Caco-2 (cell line): Measurements from ENCODE around the gene KRT20. TPM values are rescaled to one million over a fixed set of nuclear protein-coding genes. Genes with fewer than 3 reads are reported as not detected.
"Not testable (repeated sequence)": the region's sequence is repeated elsewhere in the genome, so short reads cannot be mapped to it uniquely, and the experiment has no call there.

Experiments used
- BruUV-seq: library from RNA; stranded (reverse); fragments of 400-500 nt; replicated peaks from 2 replicates; lab custom pipeline; 2021; lab: Mats Ljungman, UMichigan
- CTCF ChIA-PET: fragments of 300-600 bp; sonication (Branson Sonifier 250); formaldehyde crosslinking; loops from one replicate; lab custom pipeline; 2022; ENCODE audit warnings: antibody characterized with exemption; lab: Charles Lee
- POLR2A ChIA-PET: fragments of 300-600 bp; sonication (Branson Sonifier 250); formaldehyde crosslinking; loops from one replicate; lab custom pipeline; 2022; ENCODE audit warnings: antibody characterized with exemption; lab: Charles Lee
- DNase-seq, 2 experiments: peaks; one replicate each; pipeline versions ENCODE4 v3.0.0 to v3.0.0-alpha.2; 2020 to 2022
- H3K27me3 ChIP-seq: replicated peaks from 2 replicates; pipeline ENCODE4 v1.6.0; 2011; ENCODE audit warnings: low read length; ENCODE audit not compliant: control insufficient read depth, insufficient read depth
- H3K36me3 ChIP-seq: 2 replicates; pipeline ENCODE4 v1.5.1; 2011; ENCODE audit warnings: low read length; ENCODE audit not compliant: control insufficient read depth, insufficient read depth
- H3K4me1 ChIP-seq: fragments of 250-450 bp; sonication (Bioruptor Pico); 2 replicates; pipeline ENCODE4 v1.5.1; 2020; ENCODE audit warnings: mild to moderate bottlenecking
- H3K4me3 ChIP-seq: 2 replicates; pipeline ENCODE4 v1.5.1; 2011; ENCODE audit warnings: low read depth, mild to moderate bottlenecking, control low read depth, low read length
- H3K9me3 ChIP-seq: fragments of 250-450 bp; sonication (Bioruptor Pico); 2 replicates; pipeline ENCODE4 v1.5.1; 2020; ENCODE audit warnings: mild to moderate bottlenecking, moderate library complexity
- H3K27ac Mint-ChIP-seq: one replicate; pipeline ENCODE4 v1.8.0; 2022; ENCODE audit warnings: mixed read lengths; ENCODE audit not compliant: unreplicated experiment
- H3K27me3 Mint-ChIP-seq: one replicate; pipeline ENCODE4 v1.8.0; 2022; ENCODE audit warnings: mixed read lengths; ENCODE audit not compliant: insufficient read depth, unreplicated experiment
- H3K36me3 Mint-ChIP-seq: one replicate; pipeline ENCODE4 v1.8.0; 2022; ENCODE audit warnings: mild to moderate bottlenecking, mixed read lengths; ENCODE audit not compliant: insufficient read depth, unreplicated experiment
- H3K4me1 Mint-ChIP-seq: one replicate; pipeline ENCODE4 v1.8.0; 2022; ENCODE audit warnings: low read depth, mixed read lengths; ENCODE audit not compliant: unreplicated experiment
- H3K4me3 Mint-ChIP-seq: one replicate; pipeline ENCODE4 v1.8.0; 2022; ENCODE audit warnings: mild to moderate bottlenecking, moderate library complexity, mixed read lengths; ENCODE audit not compliant: unreplicated experiment
- H3K9me3 Mint-ChIP-seq: one replicate; pipeline ENCODE4 v1.8.0; 2022; ENCODE audit warnings: mixed read lengths; ENCODE audit not compliant: unreplicated experiment
- intact Hi-C: fragments of 100-400 bp; cut with micrococcal nuclease; formaldehyde crosslinking; loops from one replicate; pipeline ENCODE4 v1.10.0; 2022; ENCODE audit not compliant: unreplicated experiment
- total RNA-seq: library from RNA; stranded (reverse); gene quantifications from 2 replicates; pipeline ENCODE4 v1.2.3, GENCODE V29; 2022
- TF ChIP-seq, protein P1 (sequence below), 2 experiments: fragments of 200-600 bp in 1 of 2; IDR thresholded peaks; 1 replicate in 1 of 2; 2 replicates in 1 of 2; pipeline versions ENCODE4 v1.5.1 to v1.8.0; 2011 to 2022; ENCODE audit warnings: antibody characterized with exemption in 1 of 2, control low read depth in 1 of 2, inconsistent platforms in 1 of 2, low read depth in 1 of 2, low read length in 1 of 2, mild to moderate bottlenecking in 1 of 2, moderate library complexity in 1 of 2; ENCODE audit not compliant: insufficient read depth in 1 of 2, severe bottlenecking in 1 of 2, unreplicated experiment in 1 of 2

The KRT20 gene
- total RNA-seq, 1 experiment from 2014 or later = 1.0 TPM

DNA sequence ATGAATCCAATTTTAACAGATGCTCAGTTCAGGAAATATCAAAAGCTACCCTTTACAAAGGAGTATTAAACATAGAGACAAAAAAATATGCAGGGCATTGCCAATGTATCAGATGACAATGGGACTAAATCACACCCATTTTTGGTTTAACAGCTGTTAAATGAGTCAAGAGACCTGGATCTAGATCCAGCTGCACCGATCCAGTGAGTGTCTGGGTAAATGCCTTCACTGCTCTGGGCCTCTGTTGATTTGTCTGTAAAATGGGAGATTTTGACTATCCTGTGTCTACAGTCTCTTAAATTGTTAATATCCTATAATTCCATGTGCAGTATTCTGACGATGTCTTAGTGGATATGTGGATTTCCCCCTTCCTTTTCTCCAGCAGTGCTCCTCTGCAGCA is 36.0 kb upstream of the KRT20 start:
- no peaks in the 10 kb centered on the region for H3K4me1 Mint-ChIP-seq
- POLR2A ChIA-PET = no interaction called here

DNA sequence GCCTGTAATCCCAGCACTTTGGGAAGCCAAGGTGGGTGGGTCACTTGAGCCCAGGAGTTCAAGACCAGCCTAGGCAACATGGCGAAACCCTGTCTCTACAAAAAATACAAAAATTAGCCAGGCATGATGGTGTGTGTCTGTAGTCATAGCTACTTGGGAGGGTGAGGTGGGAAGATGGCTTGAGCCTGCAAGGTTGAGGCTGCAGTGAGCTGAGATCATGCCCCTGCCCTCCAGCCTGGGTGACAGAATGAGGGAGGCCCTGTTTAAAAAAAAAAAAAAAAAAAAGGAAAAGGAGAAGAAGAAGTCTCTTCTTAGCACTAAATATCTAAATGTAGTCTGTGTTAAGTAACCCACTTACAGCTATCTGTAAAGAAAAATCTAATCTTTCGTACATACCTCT is 32.1 kb upstream of the KRT20 start:
- POLR2A ChIA-PET = interaction anchor here (0.7 kb wide), 1 partner anchor 209 kb away, joined by 5 read pairs; no protein-coding TSS in a partner anchor
- H3K4me3 ChIP-seq, DNase-seq, H3K27me3 Mint-ChIP-seq, H3K4me3 Mint-ChIP-seq, H3K36me3 Mint-ChIP-seq, H3K27ac Mint-ChIP-seq, H3K4me1 Mint-ChIP-seq, H3K9me3 Mint-ChIP-seq, H3K9me3 ChIP-seq, BruUV-seq, H3K36me3 ChIP-seq, intact Hi-C loops, H3K27me3 ChIP-seq: not testable (repeated sequence)
- CTCF ChIA-PET = interaction anchor here (0.9 to 1.6 kb wide), 2 partner anchors 36 to 746 kb away, joined by 5 to 6 read pairs; no protein-coding TSS in a partner anchor
- peaks cover 20% of the 10 kb centered on the region for H3K4me1 ChIP-seq

More for the DNA sequence above, 36.0 kb upstream of the KRT20 start:
- CTCF ChIA-PET = no interaction called here
- Mint-ChIP-seq H3K36me3 (peaks cover 20% of the 10 kb centered on the region), H3K27ac (no peak overlapping the region), H3K27me3 (no peaks in the 10 kb centered on the region), H3K9me3 (no peaks in the 10 kb centered on the region), H3K4me3 (no peak overlapping the region)
- TF ChIP-seq, protein P1, sequence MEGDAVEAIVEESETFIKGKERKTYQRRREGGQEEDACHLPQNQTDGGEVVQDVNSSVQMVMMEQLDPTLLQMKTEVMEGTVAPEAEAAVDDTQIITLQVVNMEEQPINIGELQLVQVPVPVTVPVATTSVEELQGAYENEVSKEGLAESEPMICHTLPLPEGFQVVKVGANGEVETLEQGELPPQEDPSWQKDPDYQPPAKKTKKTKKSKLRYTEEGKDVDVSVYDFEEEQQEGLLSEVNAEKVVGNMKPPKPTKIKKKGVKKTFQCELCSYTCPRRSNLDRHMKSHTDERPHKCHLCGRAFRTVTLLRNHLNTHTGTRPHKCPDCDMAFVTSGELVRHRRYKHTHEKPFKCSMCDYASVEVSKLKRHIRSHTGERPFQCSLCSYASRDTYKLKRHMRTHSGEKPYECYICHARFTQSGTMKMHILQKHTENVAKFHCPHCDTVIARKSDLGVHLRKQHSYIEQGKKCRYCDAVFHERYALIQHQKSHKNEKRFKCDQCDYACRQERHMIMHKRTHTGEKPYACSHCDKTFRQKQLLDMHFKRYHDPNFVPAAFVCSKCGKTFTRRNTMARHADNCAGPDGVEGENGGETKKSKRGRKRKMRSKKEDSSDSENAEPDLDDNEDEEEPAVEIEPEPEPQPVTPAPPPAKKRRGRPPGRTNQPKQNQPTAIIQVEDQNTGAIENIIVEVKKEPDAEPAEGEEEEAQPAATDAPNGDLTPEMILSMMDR (IDR thresholded peaks at IDR 0.05; ENCODE audit: insufficient read depth in 1 of 2, low read depth in 1 of 2, low read length in 1 of 2, severe bottlenecking in 1 of 2, unreplicated experiment in 1 of 2) = no peak
- no peaks in the 10 kb centered on the region for H3K27me3 ChIP-seq
- no peak overlapping the region for H3K4me3 ChIP-seq
- H3K36me3 ChIP-seq = no peaks in the 10 kb centered on the region
- H3K9me3 ChIP-seq = no peaks in the 10 kb centered on the region
- DNase-seq = no peak
- intact Hi-C loops = no loop called here
- no TSS peak for BruUV-seq
- H3K4me1 ChIP-seq = peaks cover 6% of the 10 kb centered on the region

DNA sequence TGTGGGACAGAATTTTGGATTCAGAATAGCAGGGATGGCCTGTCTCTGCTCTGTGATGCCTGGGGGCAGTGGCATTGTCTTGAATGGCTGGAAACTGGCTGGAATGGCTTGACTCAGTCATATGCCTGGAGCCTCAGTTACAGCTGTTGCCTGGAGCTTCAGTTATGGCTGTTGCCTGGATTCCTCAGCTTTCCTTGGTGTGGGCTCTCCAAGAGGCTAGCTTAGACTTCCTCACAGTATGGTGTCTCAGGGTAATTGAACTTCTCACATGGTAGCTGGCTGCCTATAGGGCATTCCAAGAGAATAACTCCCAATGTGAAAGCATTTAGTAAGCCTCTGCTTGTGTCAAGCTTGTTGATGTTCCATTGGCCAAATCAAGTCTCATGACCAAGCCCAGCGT is 31.3 kb upstream of the KRT20 start:
- Histone ChIP-seq H3K4me1 (peaks cover 20% of the 10 kb centered on the region), H3K36me3 (no peaks in the 10 kb centered on the region), H3K4me3 (no peak overlapping the region), H3K9me3 (no peaks in the 10 kb centered on the region), H3K27me3 (no peaks in the 10 kb centered on the region)
- Mint-ChIP-seq H3K27me3 (no peaks in the 10 kb centered on the region), H3K4me1 (peaks cover 10% of the 10 kb centered on the region), H3K27ac (no peak overlapping the region), H3K9me3 (no peaks in the 10 kb centered on the region), H3K36me3 (no peaks in the 10 kb centered on the region), H3K4me3 (no peak overlapping the region)
- ChIA-PET CTCF (no interaction called here), POLR2A (no interaction called here)
- no peak for DNase-seq
- no TSS peak for BruUV-seq
- TF ChIP-seq, protein P1 (IDR thresholded peaks at IDR 0.05; ENCODE audit: insufficient read depth in 1 of 2, low read depth in 1 of 2, low read length in 1 of 2, severe bottlenecking in 1 of 2, unreplicated experiment in 1 of 2) = no peak
- intact Hi-C loops = no loop called here
